Colonic mucosa (tissue), 4 donors: ENCODE results near the gene TIMP3. TPM values are rescaled to one million over a fixed set of nuclear protein-coding genes. Genes with fewer than 3 reads are reported as not detected.

Experiments used
- DNase-seq: peaks from one replicate; pipeline ENCODE4 v3.0.0-alpha.2; 2020
- H3K27ac ChIP-seq: fragments of 200-600 bp; one replicate; pipeline ENCODE4 v1.8.0; 2021
- H3K27me3 ChIP-seq: fragments of 200-600 bp; one replicate; pipeline ENCODE4 v1.8.0; 2021
- H3K36me3 ChIP-seq: fragments of 200-600 bp; one replicate; pipeline ENCODE4 v1.8.0; 2021
- H3K4me1 ChIP-seq: fragments of 200-600 bp; one replicate; pipeline ENCODE4 v1.8.0; 2021; ENCODE audit warnings: mild to moderate bottlenecking
- H3K4me3 ChIP-seq: fragments of 200-600 bp; one replicate; pipeline ENCODE4 v1.8.0; 2021
- H3K9ac ChIP-seq, 2 donors: one replicate each; pipeline ENCODE4 v1.7.0; 2013; ENCODE audit warnings: control low read depth in 2 of 2, low read depth in 2 of 2, low read length in 2 of 2
- H3K9me3 ChIP-seq: fragments of 200-600 bp; one replicate; pipeline ENCODE4 v1.8.0; 2021
- CTCF ChIP-seq: fragments of 200-600 bp; IDR thresholded peaks from one replicate; pipeline ENCODE4 v1.8.0; 2022; ENCODE audit warnings: antibody characterized with exemption, mild to moderate bottlenecking
- intact Hi-C: fragments of 100-400 bp; cut with DNase I; formaldehyde crosslinking; loops from one replicate; pipeline ENCODE4 v1.14.1; 2022
- total RNA-seq, 2 donors: library from RNA; stranded (reverse); fragmentation: NEBNext Ultra II Directional in 1 of 2; extraction: Animal tissue kit (Norgen Biotek cat#: 25700) in 1 of 2; gene quantifications; one replicate each; pipeline ENCODE4 v1.2.1, GENCODE V29; 2021
- donor health status: healthy.
- donor health status: DM: no; HTN: no; CAD: no.
- donor health status: DM: no; HTN: no; CAD: no.

TIMP3 gene
- total RNA-seq, 2 donors from 2014 or later: 13.3 to 33.6 TPM

GRCh38 chr22:32789797-32790620 is 11.5 kb upstream of the TIMP3 start:
- H3K9ac ChIP-seq: no peak overlapping the region
- H3K9me3 ChIP-seq: no peaks in the 10 kb centered on the region
- TF ChIP-seq CTCF: no peak
- H3K27me3 ChIP-seq: no peaks in the 10 kb centered on the region
- no peak overlapping the region for H3K27ac ChIP-seq
- no peaks in the 10 kb centered on the region for H3K4me1 ChIP-seq
- H3K4me3 ChIP-seq: no peak overlapping the region
- intact Hi-C loops: no loop called here
- H3K36me3 ChIP-seq: no peaks in the 10 kb centered on the region
- DNase-seq: no peak

DNA sequence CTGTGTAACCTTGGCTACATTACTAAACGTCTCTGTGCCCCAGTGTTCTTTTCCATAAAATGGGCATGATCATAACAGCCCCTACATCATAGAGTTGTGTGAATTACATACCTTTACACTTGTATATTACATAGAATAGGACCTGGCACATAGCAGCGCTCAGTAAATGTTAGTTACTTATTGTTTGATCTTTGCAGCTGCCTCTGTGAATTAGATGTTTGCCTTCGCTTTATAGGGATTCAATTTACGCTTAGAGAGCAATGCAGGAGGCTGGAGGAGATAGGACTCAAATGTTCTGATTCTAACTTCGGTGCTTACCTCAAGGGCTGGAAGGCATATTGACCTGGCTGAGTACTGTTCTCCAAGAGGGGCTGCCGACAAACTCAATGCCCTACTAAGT is 10.4 kb upstream of the TIMP3 start:
- no peaks in the 10 kb centered on the region for H3K36me3 ChIP-seq
- DNase-seq: no peak
- H3K27ac ChIP-seq: no peak overlapping the region
- H3K27me3 ChIP-seq: no peaks in the 10 kb centered on the region
- H3K4me3 ChIP-seq: no peak overlapping the region
- H3K9ac ChIP-seq: no peak overlapping the region
- no peak for TF ChIP-seq CTCF
- intact Hi-C loops: no loop called here
- no peaks in the 10 kb centered on the region for H3K4me1 ChIP-seq
- H3K9me3 ChIP-seq: no peaks in the 10 kb centered on the region

- TF ChIP-seq CTCF: no peak
- Histone ChIP-seq H3K4me3 (no peak overlapping the region), H3K9me3 (no peaks in the 10 kb centered on the region), H3K36me3 (no peaks in the 10 kb centered on the region), H3K9ac (no peak overlapping the region), H3K4me1 (no peaks in the 10 kb centered on the region), H3K27me3 (no peaks in the 10 kb centered on the region), H3K27ac (no peak overlapping the region)
- no peak for DNase-seq
- intact Hi-C loops: no loop called here
Measured at GRCh38 chr22:32791485-32791884, 10.0 kb upstream of the TIMP3 start.

- DNase-seq: no peak
- intact Hi-C loops: no loop called here
- Histone ChIP-seq H3K27ac (no peak overlapping the region), H3K9ac (no peak overlapping the region), H3K27me3 (no peaks in the 10 kb centered on the region), H3K9me3 (no peaks in the 10 kb centered on the region), H3K4me3 (no peak overlapping the region), H3K36me3 (no peaks in the 10 kb centered on the region), H3K4me1 (no peaks in the 10 kb centered on the region)
- TF ChIP-seq CTCF: no peak
Measured at GRCh38 chr22:32793589-32793988, 7.9 kb upstream of the TIMP3 start.

- no peaks in the 10 kb centered on the region for H3K36me3 ChIP-seq
- H3K9me3 ChIP-seq: no peaks in the 10 kb centered on the region
- no peak overlapping the region for H3K4me3 ChIP-seq
- H3K9ac ChIP-seq: no peak overlapping the region
- no peaks in the 10 kb centered on the region for H3K27me3 ChIP-seq
- no peak for TF ChIP-seq CTCF
- DNase-seq: no peak
- intact Hi-C loops: no loop called here
- no peak overlapping the region for H3K27ac ChIP-seq
- H3K4me1 ChIP-seq: no peaks in the 10 kb centered on the region
Measured at GRCh38 chr22:32794449-32795213, 6.9 kb upstream of the TIMP3 start.
